Globus pallidus (tissue), 1 donor: Measurements from ENCODE around the gene NINJ2.

Source experiments
- DNase-seq: peaks from one replicate; pipeline ENCODE4 v3.0.0-alpha.2; 2015; ENCODE audit warnings: low spot score

NINJ2 gene

DNA sequence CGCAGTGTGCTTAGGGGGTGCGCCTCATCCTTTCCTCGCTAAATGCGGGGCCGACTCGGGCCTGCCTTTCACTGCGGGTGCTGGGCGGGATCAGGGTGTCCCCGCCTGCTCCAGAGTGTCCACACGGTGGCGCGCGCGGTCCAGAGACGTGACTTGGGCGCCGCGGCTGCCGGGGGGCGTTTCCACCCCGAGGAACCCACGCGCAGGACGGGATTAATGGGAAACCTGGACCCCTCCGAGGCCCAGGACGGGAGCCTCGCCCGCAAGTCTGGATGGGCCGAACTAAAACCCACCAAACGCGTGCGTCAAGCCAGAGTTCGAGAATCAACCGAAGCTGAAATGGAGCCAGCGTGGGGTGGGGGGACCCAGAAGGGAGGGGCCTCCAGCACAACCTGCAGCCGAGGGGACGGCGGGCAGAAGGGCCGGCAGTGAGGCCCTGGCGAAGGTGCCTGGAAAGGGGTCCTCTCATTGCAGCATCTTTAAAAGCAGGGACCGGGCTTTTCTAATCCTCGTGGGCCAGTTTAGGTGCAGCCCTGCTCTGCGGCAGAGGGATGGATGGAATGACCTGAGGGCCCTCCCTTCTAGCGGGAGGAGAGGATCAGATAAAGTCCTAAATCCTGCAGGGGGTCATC, 93.3 kb downstream of the NINJ2 start:
- peak; percentile 64 for DNase-seq

GRCh38 chr12:569091-569676, 94.1 kb downstream of the NINJ2 start:
- no peak for DNase-seq

- no peak for DNase-seq
These were observed 94.8 kb downstream of the NINJ2 start for GRCh38 chr12:568486-568885.

DNA sequence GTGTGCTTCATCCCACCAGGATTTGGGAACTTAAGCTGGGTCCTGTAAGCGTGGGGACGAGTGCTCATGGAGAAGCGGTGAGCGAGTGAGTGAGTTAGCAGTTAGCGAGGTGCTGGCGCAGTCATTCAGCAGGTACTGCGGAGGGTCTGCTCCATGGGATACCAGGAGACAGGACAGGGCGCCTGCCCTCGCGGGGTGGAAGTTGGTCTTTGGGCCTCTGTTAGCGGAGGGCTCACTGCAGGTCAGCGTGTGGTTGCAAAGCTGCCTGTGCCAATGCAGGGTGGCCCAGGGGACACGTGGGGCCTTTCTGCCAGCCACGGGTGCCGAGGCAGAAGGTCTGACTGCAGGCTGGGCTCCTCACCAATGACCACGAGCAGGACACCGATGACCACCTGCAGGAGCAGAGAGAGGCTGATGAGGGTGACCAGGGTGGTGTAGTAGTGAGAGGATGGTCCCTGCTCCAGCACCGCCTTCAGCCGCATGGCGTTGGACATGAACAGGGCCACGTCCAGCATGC, 97.6 kb downstream of the NINJ2 start:
- no peak for DNase-seq

DNA sequence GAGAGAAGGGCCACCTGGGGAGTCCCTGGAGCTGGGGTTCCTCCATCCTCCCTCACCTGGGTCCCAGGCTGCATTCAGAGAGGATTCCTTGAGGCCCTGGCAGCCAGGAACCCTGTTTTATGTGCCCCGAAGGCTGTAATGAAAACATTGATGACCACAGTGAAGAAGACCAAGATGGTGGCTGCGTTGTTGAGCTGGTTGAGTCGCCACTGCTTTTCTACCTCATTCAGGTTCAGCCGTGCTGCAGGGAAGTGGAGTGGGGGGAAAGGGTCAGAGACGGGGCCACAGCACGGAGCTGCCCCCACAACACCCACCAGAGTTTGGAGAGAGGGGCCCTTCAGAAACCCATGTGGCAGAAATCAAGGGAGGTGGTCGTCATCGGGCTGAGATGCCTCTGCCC, 98.1 kb downstream of the NINJ2 start:
- DNase-seq, result no peak

GRCh38 chr12:563787-564298, 99.4 kb downstream of the NINJ2 start:
- DNase-seq, result no peak

DNA sequence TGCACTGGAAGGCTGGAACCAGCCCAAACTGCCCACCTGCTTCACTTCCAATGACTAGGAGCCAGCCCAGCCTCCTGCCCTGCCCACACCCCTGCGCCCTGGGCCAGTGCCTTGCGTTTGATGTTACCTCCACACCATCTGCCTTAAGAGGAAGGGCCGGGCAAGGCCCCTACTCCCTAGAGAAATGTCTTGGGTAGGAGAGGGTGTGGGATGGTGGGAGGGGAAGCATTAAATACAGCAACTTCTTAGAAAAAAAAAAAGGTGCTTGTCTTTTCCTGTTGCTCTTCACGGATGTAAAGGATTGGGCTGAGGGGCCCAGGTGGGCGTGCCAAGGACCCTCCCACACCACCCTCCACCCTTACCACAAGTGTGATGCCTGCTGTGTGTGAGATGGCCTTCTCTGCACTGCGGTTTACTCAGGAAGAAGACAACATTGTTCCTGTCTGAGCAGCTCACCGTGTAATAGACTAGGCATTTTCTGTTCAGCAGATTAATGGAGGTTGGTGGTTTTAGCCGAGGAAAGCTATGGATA, 99.9 kb downstream of the NINJ2 start:
- no peak for DNase-seq

DNA sequence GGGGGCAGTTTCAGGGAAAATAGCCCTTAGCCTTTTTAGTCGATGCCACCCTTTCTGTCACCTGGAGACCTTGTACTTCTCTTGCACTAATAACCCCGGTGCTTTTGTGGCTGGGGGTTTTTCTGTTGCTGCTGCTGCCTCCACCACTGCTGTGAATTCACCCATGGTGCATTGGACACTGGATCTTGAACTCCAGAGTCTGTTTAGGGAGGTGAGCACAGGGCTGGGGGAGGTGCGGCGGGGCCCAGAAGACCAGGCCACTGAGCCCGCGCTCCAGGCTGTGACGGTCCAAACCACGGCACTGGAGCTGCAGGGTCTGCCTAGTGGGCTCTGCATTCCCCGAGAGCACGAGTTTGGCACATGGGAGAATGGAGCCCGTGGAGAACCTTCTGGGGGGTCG, 100.6 kb downstream of the NINJ2 start:
- DNase-seq, result no peak

DNA sequence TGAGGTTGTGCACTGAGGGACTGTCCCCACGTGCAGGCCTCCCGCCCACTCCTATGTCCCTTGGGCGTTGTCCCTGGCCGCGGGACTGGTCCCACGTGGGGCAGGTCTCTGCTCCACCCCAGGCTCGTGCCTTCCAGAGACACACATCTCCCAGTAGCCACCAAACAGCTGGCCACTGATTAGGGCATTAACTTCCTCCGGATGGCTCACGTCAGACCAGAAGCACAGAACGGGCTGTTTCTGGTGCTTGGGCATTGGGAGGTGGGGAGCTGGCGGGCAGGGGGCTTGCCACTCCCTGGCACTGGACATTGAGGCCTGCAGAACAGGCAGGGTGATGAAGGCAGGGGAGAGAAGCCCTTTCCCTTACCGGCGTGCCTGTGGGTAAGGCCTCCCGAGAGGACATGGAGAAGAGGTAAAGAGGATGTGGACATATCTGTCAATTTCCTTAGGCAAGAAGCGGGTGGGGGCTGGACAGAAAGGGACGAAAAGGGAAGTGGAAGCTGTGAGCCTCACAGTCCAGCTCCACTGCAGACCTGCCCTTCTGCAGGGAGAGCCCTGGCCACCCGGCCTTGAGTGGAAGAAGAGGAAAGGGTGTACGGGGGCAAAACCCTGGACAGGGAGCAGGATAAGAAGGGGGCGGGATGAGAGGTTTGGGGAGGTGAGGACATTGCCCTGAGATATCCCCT, 101.2 kb downstream of the NINJ2 start:
- DNase-seq, result no peak

DNA sequence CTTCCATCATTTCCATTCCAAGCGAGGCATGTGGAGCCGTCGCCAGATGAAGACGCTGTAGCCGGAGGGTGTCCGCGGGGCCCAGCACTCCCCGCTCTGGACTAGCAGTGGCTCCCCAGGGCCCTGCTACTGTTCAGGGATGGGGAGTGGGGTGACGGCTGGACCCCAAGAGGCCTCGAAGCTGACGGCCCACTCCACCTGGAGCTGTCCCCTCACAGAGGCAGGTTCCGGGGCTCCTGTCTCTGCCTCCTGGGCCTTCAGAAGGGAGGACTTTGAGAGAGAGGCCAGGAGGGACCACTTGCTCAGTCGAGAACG, 101.9 kb downstream of the NINJ2 start:
- DNase-seq, result no peak

- DNase-seq, result no peak
These were observed 102.4 kb downstream of the NINJ2 start for GRCh38 chr12:560691-561390.

GRCh38 chr12:559906-560455, 103.3 kb downstream of the NINJ2 start:
- no peak for DNase-seq

GRCh38 chr12:559208-559905, 103.9 kb downstream of the NINJ2 start:
- no peak for DNase-seq

DNA sequence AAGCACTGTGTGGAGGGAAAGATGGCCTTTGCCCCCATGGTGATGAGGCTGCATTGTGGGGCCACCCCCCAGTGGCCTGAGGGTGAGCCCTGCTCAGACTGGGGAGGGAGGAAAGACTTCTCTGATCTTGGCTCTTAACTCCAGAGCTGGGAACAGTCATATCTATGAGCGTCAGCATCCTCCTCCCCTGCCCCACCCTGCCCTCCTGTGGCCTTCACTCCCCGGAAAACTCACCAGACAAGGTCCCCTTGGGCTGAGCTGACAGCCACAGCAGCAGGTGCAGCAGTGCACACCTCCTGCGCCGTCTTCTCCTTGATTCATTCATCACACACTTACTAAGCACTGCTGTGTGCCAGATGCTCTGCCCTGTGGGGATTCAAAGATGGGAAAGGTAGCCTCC, 104.7 kb downstream of the NINJ2 start:
- no peak for DNase-seq

GRCh38 chr12:556498-556897, 106.7 kb downstream of the NINJ2 start:
- DNase-seq, result no peak

GRCh38 chr12:554001-554285, 109.3 kb downstream of the NINJ2 start:
- no peak for DNase-seq

GRCh38 chr12:553216-554000, 109.8 kb downstream of the NINJ2 start:
- no peak for DNase-seq

GRCh38 chr12:552466-552865, 110.8 kb downstream of the NINJ2 start:
- DNase-seq, result no peak

GRCh38 chr12:550473-551260, 112.6 kb downstream of the NINJ2 start:
- DNase-seq, result no peak

DNA sequence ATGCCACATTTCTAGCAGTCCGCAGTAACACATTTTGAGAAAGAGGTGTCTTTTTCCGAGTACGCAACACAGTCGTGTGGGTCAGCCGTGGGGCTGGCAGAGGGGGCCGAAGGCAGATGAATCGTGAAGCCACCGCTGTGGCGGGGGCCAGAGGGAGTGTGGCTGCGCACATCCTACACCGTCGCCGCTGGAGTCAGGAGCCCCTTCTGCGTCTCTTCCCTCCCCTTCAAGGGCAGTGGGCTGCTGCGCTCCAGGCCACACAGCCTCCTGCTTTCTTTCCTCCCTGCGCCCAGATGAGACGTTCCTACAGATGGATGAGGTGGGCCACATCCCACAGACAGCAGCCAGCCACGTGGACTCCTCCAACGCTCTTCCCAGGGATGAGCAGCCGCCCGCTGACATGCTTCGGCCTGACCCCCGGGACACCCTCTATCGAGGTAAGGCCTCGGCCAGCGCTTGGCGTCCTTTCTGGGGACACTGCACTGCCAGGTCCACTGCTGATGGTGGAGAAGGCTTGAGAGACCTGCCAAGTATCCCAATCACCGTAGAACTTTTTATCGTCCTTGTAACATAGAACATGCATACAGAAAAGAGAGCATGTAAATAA, 113.7 kb downstream of the NINJ2 start:
- DNase-seq, result no peak
